Measurements from ENCODE around the gene STXBP6.

The STXBP6 gene

GRCh38 chr14:24908592-24909236 is 141.2 kb downstream of the STXBP6 start:
- no peak for DNase-seq (ENCODE audit: low read depth)
- no peak for TF ChIP-seq CTCF (IDR thresholded peaks at IDR 0.05; ENCODE audit: insufficient read depth, low read depth, low read length, missing control alignments)
- no peak overlapping the region for H3K4me3 ChIP-seq (ENCODE audit: low read length)

GRCh38 chr14:24904533-24904932 is 145.4 kb downstream of the STXBP6 start:
- no peak for TF ChIP-seq CTCF (IDR thresholded peaks at IDR 0.05; ENCODE audit: insufficient read depth, low read depth, low read length, missing control alignments)
- no peak overlapping the region for H3K4me3 ChIP-seq (ENCODE audit: low read length)
- no peak for DNase-seq (ENCODE audit: low read depth)

GRCh38 chr14:24903337-24903736 is 146.6 kb downstream of the STXBP6 start:
- no peak for TF ChIP-seq CTCF (IDR thresholded peaks at IDR 0.05; ENCODE audit: insufficient read depth, low read depth, low read length, missing control alignments)
- no peak for DNase-seq (ENCODE audit: low read depth)

GRCh38 chr14:24900269-24901100 is 149.5 kb downstream of the STXBP6 start:
- DNase-seq (ENCODE audit: low read depth), result no peak
- H3K4me3 ChIP-seq (ENCODE audit: low read length), result no peak overlapping the region
- TF ChIP-seq CTCF (IDR thresholded peaks at IDR 0.05; ENCODE audit: insufficient read depth, low read depth, low read length, missing control alignments), result no peak

More at GRCh38 chr14:24903337-24903736, 146.6 kb downstream of the STXBP6 start:
- H3K4me3 ChIP-seq (ENCODE audit: low read length), result no peak overlapping the region

- TF ChIP-seq CTCF (IDR thresholded peaks at IDR 0.05; ENCODE audit: insufficient read depth, low read depth, low read length, missing control alignments), result no peak
- no peak for DNase-seq (ENCODE audit: low read depth)
- H3K4me3 ChIP-seq (ENCODE audit: low read length), result no peak overlapping the region
Observed at GRCh38 chr14:24897793-24898192, 152.2 kb downstream of the STXBP6 start.

- no peak for TF ChIP-seq CTCF (IDR thresholded peaks at IDR 0.05; ENCODE audit: insufficient read depth, low read depth, low read length, missing control alignments)
- H3K4me3 ChIP-seq (ENCODE audit: low read length), result no peak overlapping the region
- DNase-seq (ENCODE audit: low read depth), result no peak
Observed at GRCh38 chr14:24895622-24896021, 154.3 kb downstream of the STXBP6 start.
